SK-N-MC (cell line): ENCODE data around the gene DCK.

Experiments
- EZH2 ChIP-seq: fragments of 200-600 bp; sonication (generic); IDR thresholded peaks from one replicate; pipeline ENCODE4 v1.6.1; 2017; ENCODE audit warnings: antibody characterized with exemption
- FOXP2 ChIP-seq: optimal IDR thresholded peaks from 2 replicates; pipeline ENCODE3; 2011; ENCODE audit warnings: mild to moderate bottlenecking, moderate library complexity; ENCODE audit not compliant: insufficient read depth; ENCODE audit errors: extremely low read length, control extremely low read depth
- POLR2AphosphoS5 ChIP-seq: IDR thresholded peaks from 2 replicates; pipeline ENCODE4 v1.6.1; 2012; ENCODE audit warnings: mild to moderate bottlenecking, low read depth, low read length, borderline replicate concordance

- TF ChIP-seq FOXP2 (no peak), EZH2 (no peak), POLR2AphosphoS5 (no peak)
These were observed 2.5 kb downstream of the DCK start for GRCh38 chr4:70996018-70996360.
